Measurements from ENCODE around the gene CHURC1.

Gene CHURC1

GRCh38 chr14:64954491-64955240 lies 40.4 kb downstream of the CHURC1 start:
- in situ Hi-C loops (cut with MboI; ENCODE audit: low sequenced_read_pairs), result no loop called here

DNA sequence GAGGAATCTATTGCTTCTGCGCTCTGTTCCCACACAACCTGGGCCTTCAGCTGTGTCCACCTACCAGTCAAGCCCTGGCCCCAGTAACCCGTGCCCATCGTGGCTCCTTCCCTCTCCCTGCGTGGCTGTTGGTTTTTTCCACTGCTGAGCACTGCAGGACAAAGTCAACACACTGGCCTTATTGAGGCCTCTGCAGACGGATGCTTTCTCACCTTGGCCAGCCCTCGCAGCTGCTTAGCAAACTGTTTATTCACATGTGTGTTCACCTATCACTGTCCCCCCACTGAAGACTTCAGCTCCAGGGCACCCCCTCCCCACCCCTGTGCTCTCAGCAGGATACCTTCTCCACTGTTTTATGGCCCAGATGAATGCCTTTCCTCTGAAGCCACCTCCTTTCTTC lies 41.0 kb downstream of the CHURC1 start:
- in situ Hi-C loops (cut with MboI; ENCODE audit: low sequenced_read_pairs), result no loop called here

DNA sequence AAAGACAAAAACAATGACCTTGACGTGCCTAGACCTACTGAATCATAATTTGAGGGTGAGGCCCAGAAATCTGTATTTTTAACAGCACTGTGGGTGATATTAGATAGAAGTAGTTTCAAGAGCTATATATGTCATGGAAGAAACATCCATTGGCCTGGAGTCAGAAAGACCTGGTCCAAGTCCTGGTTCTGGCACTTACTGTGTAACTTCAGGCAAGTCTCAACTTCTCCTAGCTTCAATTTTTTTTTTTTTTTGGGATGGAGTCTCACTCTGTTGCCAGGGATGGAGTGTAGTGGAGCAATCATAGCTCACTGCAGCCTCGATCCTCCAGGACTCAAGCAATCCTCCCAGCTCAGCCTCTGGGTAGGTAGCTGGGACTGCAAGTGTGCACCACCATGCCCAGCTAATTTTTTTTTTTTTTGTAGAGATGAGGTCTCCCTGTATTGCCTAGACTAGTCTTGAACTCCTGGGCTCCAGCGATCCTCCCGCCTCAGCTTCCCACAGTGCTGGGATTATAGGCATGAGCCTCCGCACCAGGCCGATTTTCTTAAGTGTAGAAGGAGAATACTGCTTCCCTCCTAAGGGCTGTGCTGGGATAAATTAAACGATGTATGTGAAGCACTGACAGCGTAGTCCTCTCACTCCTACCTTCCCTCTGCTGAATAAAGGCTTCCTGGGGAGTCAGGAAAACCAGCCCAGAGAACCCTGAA lies 42.6 kb downstream of the CHURC1 start:
- in situ Hi-C loops (cut with MboI; ENCODE audit: low sequenced_read_pairs), result no loop called here

DNA sequence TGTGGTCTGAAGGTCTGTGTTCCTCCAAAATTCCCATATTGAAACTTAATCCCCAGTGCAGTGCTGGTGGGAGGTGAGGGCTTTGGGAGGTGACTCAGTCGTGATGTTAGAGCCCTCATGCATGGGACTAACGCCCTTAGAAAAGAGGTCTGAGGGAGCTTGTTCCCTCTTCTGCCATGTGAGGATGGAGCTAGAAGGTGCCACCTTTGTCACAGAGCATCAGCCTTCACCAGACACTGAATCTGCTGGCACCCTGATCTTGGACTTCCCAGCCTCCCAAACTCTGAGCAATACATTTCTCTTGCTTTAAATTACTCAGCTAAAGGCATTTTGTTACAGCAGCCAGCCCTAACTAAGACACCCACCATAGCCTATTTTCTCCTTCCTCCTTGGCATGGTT lies 43.9 kb downstream of the CHURC1 start:
- in situ Hi-C loops (cut with MboI; ENCODE audit: low sequenced_read_pairs), result no loop called here

DNA sequence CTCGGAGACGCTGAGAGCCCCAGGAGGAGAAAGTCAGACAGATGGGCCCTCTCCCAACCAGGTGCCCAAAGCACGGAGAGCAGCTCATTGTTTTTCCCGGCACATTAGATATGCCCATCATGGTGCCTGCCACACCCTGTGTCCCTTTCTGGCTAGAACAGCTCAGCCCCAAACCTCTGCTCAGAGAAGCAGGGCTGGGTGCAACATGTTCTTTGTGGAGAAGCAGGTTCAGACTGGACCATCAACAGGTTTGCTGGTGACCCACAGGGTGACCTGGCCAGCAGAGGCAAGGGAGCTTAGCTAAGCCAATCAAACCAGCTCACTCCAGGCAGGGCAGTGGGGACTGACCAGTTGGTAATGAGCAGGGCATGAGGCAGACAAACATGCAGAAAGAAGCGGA lies 44.5 kb downstream of the CHURC1 start:
- in situ Hi-C loops (cut with MboI; ENCODE audit: low sequenced_read_pairs), result no loop called here

DNA sequence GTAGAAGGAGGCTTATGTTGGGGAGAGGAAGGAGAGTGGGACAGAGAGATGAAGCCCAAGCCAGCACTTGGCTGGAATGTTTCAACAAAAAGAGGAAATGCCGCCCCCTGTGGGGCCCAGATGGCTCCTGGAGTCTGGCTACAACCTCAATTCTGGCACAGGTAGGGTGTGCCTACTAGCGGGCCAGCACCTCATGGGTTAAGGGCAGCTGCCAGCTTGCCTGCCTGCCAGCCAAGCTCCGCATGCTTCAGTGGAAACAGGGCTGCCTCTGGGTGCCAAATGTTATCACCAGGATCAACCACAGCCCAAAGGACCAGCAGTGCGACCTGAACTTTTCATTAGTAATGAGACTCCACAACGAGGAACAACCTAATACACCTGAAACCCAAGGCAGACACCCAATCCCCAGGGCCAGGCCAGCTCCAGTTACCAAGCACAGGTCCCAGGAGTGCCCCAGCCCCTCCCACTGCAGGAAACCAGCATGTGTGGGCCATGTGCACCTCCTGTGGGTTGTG lies 46.6 kb downstream of the CHURC1 start:
- in situ Hi-C loops (cut with MboI; ENCODE audit: low sequenced_read_pairs), result no loop called here

- in situ Hi-C loops (cut with MboI; ENCODE audit: low sequenced_read_pairs), result no loop called here
Measured at GRCh38 chr14:64963611-64964010, 49.4 kb downstream of the CHURC1 start.

DNA sequence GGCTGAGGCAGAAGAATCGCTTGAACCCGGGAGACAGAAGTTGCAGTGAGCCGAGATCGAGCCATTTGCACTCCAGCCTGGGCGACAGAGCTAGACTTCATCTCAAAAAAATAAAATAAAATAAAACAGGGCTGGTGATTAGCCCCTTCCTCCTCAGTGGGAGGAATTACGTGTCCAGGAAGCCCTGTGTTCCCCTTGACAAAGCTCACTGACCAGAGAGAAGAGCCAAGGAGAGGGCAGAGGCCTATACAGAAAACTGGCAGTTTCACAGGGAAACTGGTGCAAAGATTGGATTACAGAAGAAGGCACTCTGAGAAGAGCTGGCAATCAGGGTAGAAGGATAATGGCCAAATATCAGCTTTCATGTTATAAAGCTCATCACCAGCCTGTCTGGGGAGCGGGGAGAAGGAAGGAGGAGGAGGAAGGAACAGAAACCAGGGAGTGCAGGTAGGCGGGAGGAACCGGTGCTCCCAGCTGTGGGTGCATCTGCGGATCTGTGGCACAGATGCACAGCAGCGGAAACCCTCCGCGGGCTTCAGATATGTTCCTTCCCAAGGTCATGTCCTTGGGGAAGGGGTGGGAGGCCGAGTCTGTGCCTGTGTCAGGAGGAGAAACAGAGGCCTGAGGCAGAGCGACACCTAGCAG lies 51.2 kb downstream of the CHURC1 start:
- in situ Hi-C loops (cut with MboI; ENCODE audit: low sequenced_read_pairs), result no loop called here

- in situ Hi-C loops (cut with MboI; ENCODE audit: low sequenced_read_pairs), result no loop called here
Measured at GRCh38 chr14:64966976-64967375, 52.7 kb downstream of the CHURC1 start.

DNA sequence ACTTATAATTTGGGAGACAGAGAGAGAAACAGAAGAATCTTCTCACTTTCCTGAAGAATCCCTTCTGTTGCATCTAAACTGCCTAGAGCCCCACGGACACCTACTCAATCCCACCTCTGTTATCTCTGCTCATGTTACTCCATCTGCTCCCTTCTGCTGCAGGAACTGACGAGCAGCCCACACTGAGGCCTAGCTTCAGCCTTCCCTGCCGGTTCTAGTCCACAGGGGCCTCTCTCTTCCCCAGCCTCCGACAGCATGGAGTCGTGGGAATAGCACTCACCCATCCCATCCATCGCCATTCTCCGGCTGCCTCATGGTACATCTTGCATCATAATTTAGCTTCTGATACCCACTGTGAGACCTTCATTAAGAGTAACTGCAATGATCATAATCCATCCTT lies 53.9 kb downstream of the CHURC1 start:
- in situ Hi-C loops (cut with MboI; ENCODE audit: low sequenced_read_pairs), result no loop called here

DNA sequence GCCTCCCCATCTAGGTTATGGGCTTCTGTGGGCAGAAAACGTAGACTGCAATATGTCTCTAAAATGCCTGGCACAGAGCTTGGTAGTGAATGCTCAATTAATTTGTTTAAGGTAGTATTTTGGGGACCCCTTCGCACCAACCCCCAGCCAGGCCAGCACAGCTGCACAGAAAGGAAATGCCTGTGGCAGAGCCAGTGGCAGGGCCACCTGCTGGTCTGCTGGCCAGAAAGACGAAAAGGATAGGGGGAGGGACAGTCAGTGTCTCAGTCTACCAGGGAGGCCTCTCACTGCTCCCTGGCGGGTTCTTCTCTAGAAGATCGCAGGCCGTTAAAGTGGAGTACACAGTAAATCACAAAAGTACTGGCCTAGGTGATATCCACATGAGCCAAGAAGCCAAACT lies 54.4 kb downstream of the CHURC1 start:
- in situ Hi-C loops (cut with MboI; ENCODE audit: low sequenced_read_pairs), result no loop called here

DNA sequence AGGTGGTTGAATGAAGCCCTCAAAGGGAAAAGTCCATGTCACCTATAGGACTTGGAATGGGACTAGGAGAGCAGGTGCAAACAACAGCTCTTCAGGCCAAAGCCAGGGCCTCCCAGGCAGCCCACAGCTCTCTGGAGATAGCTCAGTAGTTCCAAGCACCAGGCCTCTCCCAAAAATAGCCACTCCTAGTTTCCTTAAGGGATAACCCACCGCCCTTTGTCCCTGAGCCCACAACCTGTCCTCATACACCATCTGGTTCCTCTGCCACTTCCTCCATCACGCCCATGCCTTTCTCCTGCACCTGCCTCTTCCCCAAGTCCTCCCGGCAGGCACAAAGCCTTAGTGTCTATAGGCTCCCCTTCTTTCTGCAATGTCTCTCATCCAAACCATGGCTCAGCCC lies 55.8 kb downstream of the CHURC1 start:
- in situ Hi-C loops (cut with MboI; ENCODE audit: low sequenced_read_pairs), result no loop called here

DNA sequence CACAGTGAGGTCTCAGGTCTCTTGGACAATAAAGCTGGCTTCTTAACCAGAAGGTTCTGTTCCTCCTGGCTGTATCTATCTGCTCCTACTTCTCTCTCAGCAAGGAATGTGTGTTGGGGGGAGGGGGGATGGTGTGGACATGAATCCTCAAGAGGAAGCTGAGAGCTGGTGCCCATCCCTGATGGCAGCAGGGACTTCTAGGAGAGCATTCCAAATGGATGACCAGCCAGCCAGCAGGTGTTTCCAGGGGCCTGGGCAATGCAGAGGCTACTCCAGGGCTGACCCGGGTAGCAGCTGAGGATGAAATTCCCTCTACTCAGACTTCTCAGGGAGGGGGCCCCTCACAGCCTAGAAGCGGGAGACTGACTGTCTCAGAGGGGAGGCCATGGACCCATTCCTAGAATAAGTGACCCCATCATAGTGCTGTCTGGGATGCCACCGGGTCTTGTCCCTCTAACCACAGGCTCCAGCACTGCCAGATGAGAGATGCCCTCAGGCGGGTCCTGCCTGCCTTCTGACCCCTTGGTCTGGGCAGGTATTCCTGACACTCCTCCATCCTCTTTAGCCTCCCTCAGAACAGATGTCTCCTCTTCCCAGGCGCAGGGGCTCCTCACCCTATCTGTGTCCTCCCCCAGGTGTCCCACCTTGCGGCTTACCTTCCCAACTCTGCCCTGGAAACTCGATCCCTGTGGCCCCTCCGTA lies 56.7 kb downstream of the CHURC1 start:
- in situ Hi-C loops (cut with MboI; ENCODE audit: low sequenced_read_pairs), result no loop called here

DNA sequence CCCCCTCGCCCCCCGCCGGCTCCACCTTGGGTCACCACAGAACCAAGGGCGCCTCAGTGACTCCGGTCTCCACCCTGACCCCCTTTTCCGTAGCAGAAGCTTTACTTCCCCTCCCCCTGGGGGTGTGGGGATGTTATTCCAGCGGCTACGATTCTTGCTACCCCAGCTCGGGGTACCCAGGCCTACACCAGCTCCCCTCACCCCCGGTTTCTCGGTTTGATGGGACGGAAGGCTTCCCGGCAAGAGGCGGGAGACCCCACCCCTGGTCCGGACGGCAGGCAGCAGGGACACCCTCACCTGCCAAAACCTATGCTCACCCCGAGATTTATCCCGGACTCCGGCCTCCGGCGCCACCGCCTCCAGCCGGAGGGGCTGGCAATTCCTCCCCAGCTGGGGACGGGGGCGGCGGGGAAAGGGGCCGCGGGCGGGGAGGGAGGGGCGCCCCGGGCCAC lies 57.3 kb downstream of the CHURC1 start:
- in situ Hi-C loops (cut with MboI; ENCODE audit: low sequenced_read_pairs), result no loop called here

DNA sequence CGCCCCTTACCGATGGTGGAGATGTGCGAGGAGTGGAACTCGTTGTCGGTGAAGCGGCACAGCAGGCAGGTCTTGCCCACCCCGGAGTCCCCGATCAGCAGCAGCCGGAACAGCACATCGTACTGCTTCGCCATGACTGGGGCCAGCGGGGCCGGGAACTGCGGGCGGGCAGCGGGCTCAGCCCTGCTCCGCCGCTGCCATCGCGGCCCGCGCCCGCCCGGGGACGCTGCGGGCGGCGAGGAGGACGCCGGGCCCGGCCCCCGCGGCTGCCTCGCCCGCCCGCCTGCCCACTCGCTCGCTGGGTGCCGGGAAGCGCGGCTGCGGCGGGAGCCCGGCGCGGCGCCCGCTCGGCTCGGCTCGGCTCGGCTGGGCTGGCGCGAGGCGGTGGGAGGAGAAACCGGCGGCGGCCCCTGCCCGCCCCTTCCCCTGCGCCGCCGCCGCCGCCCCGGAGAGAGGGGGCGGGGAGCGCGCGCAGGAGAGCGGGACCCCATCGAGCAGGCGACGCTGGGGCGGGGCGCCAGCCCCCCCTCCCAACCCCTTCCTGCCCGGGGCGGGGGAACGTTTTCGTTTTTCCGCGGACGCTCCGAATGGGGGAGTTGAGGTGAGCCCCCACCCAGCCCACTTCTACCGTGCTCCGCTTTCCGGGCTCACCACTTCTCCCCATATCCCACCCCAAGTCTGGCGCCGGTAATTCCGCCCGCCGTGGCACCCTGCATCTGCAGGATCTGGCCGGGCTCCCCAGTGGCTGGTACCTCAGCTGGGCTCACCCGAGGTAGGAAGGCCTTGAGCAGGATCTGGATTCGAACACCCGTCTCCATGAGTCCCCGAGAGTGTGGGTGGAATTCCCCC lies 57.9 kb downstream of the CHURC1 start, which contains the start of gene RAB15:
TSS of gene RAB15 (minus strand) at position 394 of the 849 bp plus-strand sequence. CDS start at position 134, 260 bp downstream.
- in situ Hi-C loops (cut with MboI; ENCODE audit: low sequenced_read_pairs), result no loop called here

GRCh38 chr14:64973026-64973442 lies 58.8 kb downstream of the CHURC1 start:
- in situ Hi-C loops (cut with MboI; ENCODE audit: low sequenced_read_pairs), result no loop called here

GRCh38 chr14:64973826-64974225 lies 59.6 kb downstream of the CHURC1 start:
- in situ Hi-C loops (cut with MboI; ENCODE audit: low sequenced_read_pairs), result no loop called here

DNA sequence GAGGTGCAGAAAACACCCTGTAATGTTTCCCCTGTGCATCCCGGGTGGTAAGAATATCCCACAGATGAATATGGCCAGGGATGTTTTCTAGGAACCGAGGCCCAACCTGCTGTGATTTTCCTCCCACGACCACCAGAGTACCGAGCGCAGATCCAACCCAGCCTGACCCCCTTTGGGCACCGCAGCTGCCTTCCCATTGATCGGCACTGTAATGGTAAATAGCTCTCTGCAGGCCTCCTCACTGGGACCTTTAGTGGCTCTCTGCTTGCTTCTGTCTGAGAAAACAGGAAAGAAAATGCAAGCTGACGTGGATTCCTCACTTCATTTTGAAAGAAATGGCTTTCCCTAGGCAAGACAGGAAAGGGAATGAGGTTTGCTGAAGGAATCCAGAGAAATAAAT lies 60.3 kb downstream of the CHURC1 start:
- in situ Hi-C loops (cut with MboI; ENCODE audit: low sequenced_read_pairs), result no loop called here

DNA sequence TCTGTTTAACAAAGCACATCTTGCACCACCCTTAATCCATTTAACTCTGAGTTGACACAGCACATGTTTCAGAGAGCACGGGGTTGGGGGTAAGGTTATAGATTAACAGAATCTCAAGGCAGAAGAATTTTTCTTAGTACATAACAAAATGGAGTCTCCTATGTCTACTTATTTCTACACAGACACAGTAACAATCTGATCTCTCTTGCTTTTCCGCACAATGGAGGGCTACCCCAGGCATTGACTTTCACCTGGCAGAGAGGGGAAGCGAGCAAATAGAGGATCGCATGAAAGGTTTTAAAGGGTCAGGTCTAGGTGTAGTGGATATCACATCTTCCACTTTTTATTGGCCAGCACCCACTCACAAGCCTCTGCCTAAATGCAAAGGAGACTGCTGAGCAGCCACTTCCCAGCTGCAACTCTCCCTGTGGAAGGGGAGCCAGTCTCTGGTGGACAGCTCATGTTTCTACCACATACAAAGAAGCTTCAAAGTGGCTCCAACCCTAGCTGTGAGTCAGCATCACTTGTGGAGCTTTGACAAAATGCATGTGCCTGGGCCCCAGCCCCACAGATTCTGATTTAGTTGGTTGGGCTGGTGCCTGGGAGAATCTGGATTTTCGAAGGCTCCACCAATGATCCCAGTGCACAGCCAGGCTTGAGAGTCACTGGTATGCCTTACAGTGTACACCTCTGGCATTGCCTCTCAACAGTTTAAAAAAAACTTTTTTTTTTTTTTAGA lies 65.2 kb downstream of the CHURC1 start:
- in situ Hi-C loops (cut with MboI; ENCODE audit: low sequenced_read_pairs), result no loop called here

All from hTERT RPE-1 (cell line).